ENCODE measurements around the gene SLC29A4.
"Not testable (repeated sequence)": the region's sequence is repeated elsewhere in the genome, so short reads cannot be mapped to it uniquely, and the experiment has no call there.

The SLC29A4 gene

DNA sequence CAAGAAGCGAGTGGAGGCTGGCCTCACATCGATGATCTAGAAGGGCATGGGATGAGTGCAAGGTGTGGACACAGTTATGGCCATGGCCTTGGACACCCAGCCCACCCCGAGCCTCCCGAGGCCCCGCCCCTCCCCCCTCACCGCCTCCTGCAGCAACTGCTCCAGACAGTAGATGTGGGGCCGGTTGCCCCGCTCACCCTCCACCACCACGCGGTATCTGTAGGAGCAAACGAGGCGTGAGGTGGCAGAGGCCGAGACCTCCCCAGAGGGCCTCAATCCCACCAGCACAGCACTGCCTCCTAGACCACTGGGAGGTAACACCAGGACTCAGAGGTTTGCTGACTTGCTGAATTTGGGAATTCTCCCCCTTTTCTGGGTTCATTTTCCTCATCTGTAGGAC is 37.6 kb downstream of the SLC29A4 start:
- no peak overlapping the region for H3K9ac ChIP-seq (ENCODE audit: low read length)
- no peaks in the 10 kb centered on the region for H4K20me1 ChIP-seq (ENCODE audit: insufficient read depth, low read length)
- H3K4me3 ChIP-seq (ENCODE audit: low read length) = no peak overlapping the region
- H3K4me1 ChIP-seq (ENCODE audit: low read length) = no peaks in the 10 kb centered on the region
- no peaks in the 10 kb centered on the region for H3K36me3 ChIP-seq (replicated peaks; ENCODE audit: low read depth, low read length)
- H3K27me3 ChIP-seq (ENCODE audit: low read depth, low read length) = no peaks in the 10 kb centered on the region
- H3K9me3 ChIP-seq (ENCODE audit: insufficient read depth, low read length) = no peaks in the 10 kb centered on the region
- no peak overlapping the region for H3K27ac ChIP-seq (ENCODE audit: low read length)
- H3K4me2 ChIP-seq (ENCODE audit: low read length) = no peak overlapping the region
- TF ChIP-seq, protein P1, sequence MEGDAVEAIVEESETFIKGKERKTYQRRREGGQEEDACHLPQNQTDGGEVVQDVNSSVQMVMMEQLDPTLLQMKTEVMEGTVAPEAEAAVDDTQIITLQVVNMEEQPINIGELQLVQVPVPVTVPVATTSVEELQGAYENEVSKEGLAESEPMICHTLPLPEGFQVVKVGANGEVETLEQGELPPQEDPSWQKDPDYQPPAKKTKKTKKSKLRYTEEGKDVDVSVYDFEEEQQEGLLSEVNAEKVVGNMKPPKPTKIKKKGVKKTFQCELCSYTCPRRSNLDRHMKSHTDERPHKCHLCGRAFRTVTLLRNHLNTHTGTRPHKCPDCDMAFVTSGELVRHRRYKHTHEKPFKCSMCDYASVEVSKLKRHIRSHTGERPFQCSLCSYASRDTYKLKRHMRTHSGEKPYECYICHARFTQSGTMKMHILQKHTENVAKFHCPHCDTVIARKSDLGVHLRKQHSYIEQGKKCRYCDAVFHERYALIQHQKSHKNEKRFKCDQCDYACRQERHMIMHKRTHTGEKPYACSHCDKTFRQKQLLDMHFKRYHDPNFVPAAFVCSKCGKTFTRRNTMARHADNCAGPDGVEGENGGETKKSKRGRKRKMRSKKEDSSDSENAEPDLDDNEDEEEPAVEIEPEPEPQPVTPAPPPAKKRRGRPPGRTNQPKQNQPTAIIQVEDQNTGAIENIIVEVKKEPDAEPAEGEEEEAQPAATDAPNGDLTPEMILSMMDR (IDR thresholded peaks at IDR 0.05; ENCODE audit: low read depth, low read length) = no peak
- TF ChIP-seq EZH2phosphoT487 (IDR thresholded peaks at IDR 0.05; ENCODE audit: low read depth) = no peak
- H2AFZ ChIP-seq (ENCODE audit: low read depth, low read length) = no peak overlapping the region
- no peaks in the 10 kb centered on the region for H3K79me2 ChIP-seq (ENCODE audit: low read length)

DNA sequence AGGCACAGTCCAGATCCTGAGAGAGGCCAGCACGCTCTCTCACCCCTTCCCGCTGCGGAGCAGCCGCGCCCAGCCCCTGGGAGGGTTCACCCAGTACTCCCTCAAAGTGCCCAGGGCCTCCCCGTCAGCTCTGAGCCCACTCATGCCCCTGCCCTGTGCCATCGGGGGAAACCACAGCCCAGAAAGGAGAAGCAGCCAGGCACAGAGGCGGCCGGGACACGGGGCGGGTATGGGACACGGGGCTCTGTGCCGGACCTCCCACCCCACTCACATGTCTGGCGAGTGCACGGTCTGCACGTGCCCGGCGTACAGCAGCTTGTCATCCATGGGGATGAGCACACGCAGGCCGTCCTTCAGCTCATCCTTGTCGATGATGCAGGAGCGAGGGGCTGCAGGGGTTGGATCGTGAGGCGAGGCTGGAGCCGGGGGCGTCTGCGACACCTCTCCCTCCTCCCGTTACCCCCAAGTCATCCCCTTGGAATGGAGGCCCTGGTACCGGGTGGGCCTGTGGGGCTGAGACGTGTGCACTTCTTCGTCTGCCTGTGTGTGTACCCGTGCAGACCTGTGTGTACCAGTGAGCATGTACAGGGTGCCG is 38.2 kb downstream of the SLC29A4 start:
- Histone ChIP-seq H3K27ac (ENCODE audit: low read length) (no peak overlapping the region), H3K4me3 (ENCODE audit: low read length) (no peak overlapping the region), H3K4me1 (ENCODE audit: low read length) (no peaks in the 10 kb centered on the region), H3K27me3 (ENCODE audit: low read depth, low read length) (no peaks in the 10 kb centered on the region), H3K79me2 (ENCODE audit: low read length) (no peaks in the 10 kb centered on the region), H4K20me1 (ENCODE audit: insufficient read depth, low read length) (no peaks in the 10 kb centered on the region), H3K9me3 (ENCODE audit: insufficient read depth, low read length) (no peaks in the 10 kb centered on the region), H3K9ac (ENCODE audit: low read length) (no peak overlapping the region), H3K36me3 (replicated peaks; ENCODE audit: low read depth, low read length) (no peaks in the 10 kb centered on the region), H2AFZ (ENCODE audit: low read depth, low read length) (no peak overlapping the region), H3K4me2 (ENCODE audit: low read length) (no peak overlapping the region)
- TF ChIP-seq, protein P1 (IDR thresholded peaks at IDR 0.05; ENCODE audit: low read depth, low read length) = no peak
- TF ChIP-seq EZH2phosphoT487 (IDR thresholded peaks at IDR 0.05; ENCODE audit: low read depth) = no peak

GRCh38 chr7:5322621-5323410 is 40.1 kb downstream of the SLC29A4 start:
- no peaks in the 10 kb centered on the region for H3K36me3 ChIP-seq (replicated peaks; ENCODE audit: low read depth, low read length)
- no peak overlapping the region for H3K27ac ChIP-seq (ENCODE audit: low read length)
- H3K4me3 ChIP-seq (ENCODE audit: low read length) = no peak overlapping the region
- no peak overlapping the region for H2AFZ ChIP-seq (ENCODE audit: low read depth, low read length)
- H3K79me2 ChIP-seq (ENCODE audit: low read length) = no peaks in the 10 kb centered on the region
- H3K4me2 ChIP-seq (ENCODE audit: low read length) = no peak overlapping the region
- H3K4me1 ChIP-seq (ENCODE audit: low read length) = no peaks in the 10 kb centered on the region
- no peaks in the 10 kb centered on the region for H4K20me1 ChIP-seq (ENCODE audit: insufficient read depth, low read length)
- no peaks in the 10 kb centered on the region for H3K27me3 ChIP-seq (ENCODE audit: low read depth, low read length)
- no peak overlapping the region for H3K9ac ChIP-seq (ENCODE audit: low read length)
- no peak for TF ChIP-seq EZH2phosphoT487 (IDR thresholded peaks at IDR 0.05; ENCODE audit: low read depth)
- TF ChIP-seq, protein P1 (IDR thresholded peaks at IDR 0.05; ENCODE audit: low read depth, low read length) = no peak
- H3K9me3 ChIP-seq (ENCODE audit: insufficient read depth, low read length) = no peaks in the 10 kb centered on the region

DNA sequence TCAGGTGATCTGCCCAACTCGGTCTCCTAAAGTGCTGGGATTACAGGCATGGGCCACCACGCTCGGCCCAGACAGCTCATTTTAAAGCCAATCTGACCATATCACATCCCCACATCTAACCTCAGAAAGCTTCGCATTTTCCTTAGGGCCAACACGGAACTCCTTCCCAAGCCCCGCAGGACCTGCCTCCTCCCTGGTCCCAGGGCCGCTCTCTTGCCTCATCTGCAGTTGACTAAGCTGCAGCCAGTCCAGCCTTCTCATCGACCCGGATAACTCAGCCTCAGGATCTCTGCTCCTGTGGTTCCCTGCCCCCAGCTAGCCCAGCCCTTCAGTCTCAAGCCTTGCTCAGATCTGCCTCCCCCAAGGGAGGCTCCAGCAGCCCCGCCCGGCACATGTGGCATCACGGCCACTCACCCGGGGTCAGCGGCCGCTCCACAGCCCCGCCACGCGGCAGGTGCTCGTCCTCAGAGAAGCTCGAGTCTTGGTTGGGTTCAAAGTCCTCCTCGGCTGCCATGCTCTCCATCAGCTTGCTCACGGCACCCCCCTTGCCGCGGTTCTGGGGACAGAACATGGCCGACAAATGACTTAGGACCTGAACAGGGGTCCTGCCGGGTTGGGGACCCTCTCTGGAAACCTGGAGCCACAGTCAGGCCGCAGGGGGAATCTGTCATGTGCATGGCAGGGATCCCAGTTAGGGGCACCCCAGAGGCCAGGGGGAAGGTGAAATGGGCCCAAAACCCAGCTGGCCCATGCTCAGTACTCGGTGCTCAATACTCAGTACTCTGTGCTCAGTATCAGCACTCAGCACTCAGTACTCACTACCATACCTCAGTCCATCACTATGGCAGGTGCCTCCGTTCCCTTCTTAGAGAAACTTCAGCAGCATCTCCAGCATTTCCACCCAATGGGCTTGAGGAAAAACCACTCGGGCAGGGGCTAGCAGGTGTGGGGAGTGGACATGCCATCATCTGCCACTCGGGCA is 41.3 kb downstream of the SLC29A4 start:
- not testable (repeated sequence) for H2AFZ ChIP-seq (ENCODE audit: low read depth, low read length); H4K20me1 ChIP-seq (ENCODE audit: insufficient read depth, low read length); H3K4me2 ChIP-seq (ENCODE audit: low read length); H3K79me2 ChIP-seq (ENCODE audit: low read length); H3K4me3 ChIP-seq (ENCODE audit: low read length); H3K9me3 ChIP-seq (ENCODE audit: insufficient read depth, low read length); H3K36me3 ChIP-seq (replicated peaks; ENCODE audit: low read depth, low read length); H3K27ac ChIP-seq (ENCODE audit: low read length); H3K9ac ChIP-seq (ENCODE audit: low read length); H3K4me1 ChIP-seq (ENCODE audit: low read length); H3K27me3 ChIP-seq (ENCODE audit: low read depth, low read length)

Measured in OCI-LY3 (cell line).